AG20443 (cell line): ENCODE results near the gene SPOP.
"Not testable (repeated sequence)": the region's sequence is repeated elsewhere in the genome, so short reads cannot be mapped to it uniquely, and the experiment has no call there.

Source experiments
- DNase-seq: peaks from one replicate; pipeline ENCODE4 v3.0.0; 2012; ENCODE audit warnings: low spot score, mixed read lengths

Gene SPOP

DNA sequence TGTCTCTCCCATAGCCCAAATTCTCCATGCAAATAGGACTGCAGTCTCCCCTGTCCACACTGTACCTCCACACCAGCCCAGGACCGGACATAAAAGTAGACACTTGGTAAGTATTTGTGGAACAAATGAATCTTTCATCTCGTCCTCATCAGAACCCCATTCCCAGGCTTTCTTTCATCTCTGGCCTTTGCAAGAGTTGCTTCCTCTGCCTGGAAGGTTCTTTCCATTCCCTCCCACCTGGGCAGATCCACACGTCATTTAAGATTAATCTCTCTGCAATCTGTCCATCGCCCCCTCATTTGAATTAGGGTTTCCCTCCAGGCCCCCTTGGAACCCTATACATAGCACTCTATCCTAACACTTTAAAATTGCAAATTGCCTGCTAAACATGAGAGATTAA is 106.1 kb downstream of the SPOP start:
- DNase-seq = no peak

DNA sequence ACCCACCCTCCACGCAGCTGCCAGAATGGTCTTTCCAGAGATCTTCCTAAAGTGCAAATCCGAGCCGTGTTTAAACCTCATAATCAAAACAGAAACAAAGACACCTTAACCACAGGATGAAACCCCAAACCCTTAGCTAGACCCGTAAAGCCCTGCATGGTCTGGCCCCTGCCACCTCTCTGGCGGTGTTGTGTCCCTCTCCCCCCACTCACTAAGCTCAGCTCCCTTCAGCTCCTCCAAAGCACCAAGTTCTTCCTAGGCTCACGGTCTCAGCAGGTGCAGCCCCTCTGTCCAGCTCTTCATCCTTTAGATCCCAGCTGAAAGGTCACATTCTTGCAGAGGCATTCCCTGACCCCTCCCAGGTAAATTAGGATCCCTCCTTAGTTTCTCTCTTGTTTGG is 106.6 kb downstream of the SPOP start:
- DNase-seq = no peak

DNA sequence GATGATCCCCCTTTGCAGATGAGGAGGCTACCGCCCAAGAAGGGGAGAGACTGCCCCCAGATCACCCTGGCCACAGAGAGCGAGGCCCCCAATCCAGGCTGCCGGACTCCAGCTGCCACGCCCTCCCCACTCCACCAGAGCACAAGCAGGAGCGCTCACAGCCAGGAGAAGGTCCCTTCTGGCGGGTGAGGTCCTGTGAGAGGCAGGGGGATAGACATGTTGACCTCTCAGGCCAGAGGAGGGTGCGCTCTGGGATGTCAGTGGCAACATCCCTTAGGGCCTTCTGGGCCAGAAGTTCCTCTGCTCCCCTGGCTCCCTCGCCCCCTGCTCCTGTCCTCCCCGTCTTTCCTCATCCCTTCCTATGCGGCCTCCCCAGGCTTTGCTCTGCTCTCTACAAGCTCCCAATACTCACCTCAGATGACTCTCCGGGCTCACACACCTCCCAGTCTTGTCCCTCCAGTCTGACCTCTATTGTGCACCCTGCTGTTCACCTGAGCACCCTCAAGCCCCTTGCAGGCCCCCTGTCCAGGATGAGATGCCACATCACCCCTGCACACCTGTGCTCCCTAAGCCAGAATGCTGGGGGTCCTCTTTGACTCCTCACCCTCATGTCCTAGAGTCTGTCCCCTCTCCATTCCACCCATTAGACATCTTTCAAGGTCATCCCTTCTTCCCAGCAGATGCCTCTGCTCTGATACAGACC is 107.2 kb downstream of the SPOP start:
- DNase-seq = no peak

DNA sequence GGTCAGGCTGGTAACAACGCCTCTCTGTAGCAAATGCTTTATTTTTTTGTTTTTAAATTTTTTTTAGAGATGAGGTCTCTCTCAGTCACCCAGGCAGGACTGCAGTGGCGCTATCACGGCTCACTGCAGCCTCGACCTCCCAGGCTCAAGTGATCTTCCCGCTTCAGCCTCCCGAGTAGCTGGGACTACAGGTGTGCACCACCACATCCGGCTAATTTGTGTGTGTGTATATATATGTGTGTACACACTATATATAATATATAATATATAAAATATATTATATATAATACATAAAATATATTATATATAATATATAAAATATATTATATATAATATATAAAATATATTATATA is 109.2 kb downstream of the SPOP start:
- not testable (repeated sequence) for DNase-seq

DNA sequence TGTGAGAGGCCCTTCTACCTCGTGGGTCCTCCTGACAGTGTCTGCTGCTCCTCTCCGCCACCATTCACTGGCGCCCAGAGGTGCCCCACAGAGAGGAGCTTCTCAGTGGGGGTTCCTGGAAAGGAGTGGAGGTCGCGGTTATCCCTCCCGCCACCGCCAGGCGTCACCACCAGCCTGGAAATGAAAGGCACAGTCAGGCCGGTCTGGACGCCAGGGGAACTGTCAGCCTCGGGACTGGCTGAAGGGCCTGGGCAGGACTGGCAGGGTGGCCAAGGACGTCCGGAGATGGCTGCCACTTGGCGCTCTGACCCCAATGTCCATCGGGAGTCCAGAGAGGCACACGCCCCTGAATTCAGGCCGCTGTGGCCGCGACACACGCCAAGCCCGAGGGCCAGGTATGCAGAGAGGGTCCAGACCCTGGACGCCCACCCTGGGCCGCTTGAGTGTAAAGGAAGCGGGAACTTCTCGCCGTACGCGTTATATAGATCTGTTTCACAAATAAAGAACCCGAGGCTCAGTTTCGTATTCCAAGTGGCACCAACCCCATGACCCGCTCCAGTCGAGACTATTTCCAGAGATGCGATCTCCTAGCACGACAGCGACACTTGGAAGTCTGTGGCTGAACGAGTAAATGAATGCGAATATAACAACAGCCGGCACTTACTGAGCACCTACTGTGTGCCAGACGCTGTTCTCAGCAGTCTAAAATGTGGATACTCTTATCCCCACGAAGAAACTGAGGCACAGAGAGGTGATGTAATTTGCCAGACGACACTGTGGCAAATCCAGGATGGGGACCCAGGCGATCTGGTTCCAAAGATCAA is 109.8 kb downstream of the SPOP start:
- peak; percentile 88 for DNase-seq

DNA sequence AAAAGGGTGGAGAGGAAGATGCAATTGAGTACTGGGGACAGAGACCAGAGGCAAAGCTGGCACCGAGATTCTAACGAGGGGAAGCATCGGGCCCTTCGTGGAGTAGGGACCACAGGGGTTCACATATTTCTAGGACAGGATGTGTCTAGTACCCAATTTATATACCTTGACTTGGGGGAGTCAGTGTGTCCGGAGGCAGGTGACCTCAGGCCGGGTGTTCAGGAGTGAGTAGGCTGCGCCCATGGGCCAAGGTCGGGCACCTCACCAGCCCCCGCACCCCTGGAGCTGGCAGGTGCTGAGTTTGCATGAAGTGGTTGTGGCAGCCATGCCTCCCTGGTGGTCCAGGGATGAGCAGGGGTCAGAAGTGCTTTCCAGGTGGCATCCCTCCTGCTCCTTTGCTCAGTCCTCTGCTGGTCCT is 110.8 kb downstream of the SPOP start:
- DNase-seq = no peak

DNA sequence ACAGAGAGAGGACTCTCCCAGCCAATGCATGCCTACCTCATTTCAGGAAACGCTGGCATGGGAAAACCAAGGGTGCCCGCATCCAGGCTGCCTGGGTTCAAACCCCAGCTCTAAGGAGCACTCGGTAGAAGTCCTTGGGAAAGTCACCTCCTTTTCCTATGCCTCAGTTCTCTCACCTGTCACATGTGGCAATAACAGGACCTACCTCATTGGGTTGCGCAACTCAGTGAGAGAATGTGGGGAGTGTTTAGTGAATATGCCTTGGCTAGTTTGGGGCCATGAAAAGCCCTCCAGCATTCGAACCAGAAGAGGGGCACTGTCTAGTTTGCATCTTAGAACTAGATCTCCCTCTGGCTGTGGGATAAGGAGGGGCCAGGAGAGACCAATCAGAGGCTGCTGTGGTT is 111.2 kb downstream of the SPOP start:
- DNase-seq = no peak

DNA sequence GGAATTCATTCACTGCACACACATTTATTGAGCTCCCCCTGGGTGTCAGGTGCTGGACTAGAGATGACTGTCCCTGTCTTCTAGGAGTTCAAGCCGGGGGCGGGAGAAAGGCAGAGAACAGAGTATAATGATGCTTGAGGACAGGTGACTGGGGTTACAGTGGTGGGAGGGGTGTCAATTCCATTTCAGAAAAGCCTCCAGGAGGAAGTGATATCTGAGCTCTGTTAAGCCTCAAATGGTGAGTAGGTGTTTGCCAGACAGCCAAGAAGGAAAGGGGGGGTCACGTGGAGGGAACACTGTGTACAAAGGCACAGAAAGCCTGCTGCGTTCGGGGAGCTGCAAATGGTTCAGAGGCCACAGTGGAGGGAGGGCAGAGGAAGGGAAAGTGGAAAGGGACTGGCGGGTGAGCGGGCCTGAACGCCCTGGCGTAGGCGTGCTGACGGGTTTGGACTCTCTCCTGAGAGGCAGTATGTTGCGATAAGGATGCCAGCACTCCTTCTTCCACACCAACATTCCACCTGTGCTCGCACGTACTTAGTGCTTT is 111.9 kb downstream of the SPOP start:
- DNase-seq = no peak

DNA sequence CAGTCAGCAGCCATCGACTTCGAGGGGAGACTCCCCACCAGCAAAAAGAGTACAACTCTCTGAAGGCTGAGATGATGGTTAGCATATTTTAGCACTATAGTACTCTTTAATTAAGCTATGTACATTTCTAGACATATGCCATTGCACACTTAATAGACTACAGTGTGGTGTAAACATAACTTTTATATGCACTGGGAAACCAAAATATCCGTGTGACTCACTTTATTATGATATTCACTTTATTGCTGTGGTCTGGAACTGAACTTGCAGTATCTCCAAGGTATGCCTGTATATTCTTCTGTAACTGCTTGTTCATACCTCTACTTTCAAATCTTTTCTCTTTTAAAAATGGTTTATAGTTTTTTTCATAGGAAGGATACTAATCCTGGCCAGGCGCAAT is 113.3 kb downstream of the SPOP start:
- DNase-seq = no peak

DNA sequence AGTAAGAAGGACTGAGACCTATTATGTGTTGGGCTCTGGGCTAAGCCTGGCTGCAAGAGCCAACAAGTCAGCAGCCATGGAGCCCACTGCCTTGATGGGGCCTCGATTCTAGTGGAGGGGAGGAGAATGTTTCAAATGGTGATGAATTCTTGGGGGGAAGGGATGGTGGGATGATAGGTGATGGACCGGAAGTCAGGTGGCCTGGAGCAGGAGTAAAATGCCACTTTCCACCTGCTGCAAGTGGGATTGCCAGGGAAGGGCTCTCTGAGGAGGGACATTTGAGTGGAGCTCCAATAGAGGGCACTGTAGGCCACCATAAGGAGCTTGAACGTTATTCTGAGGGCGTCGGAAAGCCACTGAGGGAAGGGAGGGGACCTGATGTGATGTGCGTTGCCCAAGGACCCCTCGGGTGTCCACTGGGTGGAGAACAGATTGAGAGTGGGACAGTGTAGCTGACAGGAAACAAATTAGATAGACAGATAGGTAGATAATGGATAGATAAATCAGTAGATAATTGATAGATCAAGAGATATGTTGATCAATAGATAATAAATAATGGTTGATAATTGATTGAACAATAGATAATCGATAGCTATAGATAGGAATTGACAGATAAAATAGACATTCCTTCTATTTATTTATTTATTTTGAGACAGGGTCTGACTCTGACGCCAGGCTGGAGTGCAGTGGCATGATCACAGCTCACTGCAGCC is 120.4 kb downstream of the SPOP start:
- DNase-seq = peak; percentile 52

DNA sequence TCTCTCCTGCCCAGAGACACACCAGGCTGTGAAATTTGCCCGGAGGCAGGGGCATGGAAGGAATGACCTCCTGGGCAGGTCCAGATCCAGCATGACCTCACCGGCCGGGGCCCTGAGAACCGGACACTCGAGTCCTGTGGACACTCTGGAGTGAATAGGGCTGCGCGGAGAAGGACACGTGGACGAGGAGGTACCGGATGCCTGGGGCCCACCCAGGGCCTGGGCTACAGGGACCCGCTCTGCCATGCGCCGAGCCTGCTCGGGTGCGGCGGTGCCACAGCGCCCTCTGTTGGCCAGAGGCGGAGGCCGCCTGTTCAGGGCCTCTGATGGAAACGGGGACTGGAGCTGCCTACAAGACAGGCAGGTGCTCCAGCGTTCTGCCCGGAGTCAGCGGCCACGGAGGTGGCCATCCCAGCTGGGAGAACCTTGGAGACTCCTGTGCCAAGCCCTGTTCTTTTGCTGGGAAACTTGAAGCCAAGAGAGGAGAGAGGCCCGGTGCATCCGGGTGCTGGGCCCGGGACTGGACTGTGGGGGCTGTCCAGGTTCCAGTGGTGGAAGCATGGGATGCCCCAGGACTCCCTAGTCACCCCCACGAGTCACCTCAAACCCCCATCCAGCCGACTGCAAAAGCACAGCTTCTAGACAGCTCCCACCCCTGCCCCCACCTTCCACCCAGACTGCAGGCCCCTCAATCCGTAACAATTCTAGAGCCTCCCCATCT is 121.5 kb downstream of the SPOP start:
- peak; percentile 94 for DNase-seq

DNA sequence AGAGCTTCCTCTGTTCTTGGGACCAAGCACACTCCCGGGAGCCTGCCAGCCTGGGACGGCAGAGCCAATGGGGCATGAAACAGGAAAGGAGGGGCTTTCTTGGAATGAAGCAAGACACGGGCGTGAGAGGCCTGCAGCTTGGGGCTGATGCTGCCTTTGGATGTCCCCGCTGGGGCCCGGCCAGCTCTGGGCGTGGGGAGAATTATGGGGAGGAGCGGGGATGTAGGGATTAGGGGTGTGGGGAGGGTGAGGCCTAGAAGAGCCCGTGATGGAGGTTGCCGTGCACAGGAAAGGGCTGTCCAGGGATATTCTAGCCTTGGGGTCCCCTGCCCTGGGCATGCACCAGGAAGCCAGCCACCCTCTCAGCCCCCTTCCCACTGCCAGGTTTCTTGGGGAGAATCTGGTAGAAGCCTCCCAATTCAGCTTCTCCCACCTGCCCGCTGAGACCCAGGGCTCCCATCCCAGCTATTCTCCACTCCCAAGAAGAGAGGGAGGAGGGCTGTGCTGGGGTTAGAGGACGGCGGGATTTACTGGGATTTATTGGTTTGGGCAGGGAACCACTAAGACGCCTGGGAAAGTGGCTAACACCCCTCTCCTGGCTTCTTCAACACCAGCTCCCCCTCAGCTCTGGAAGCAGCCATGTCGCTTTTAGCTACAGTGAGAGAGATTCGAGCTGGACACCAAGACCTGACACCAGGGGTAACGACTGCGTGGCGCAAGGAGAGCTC is 122.2 kb downstream of the SPOP start:
- no peak for DNase-seq

DNA sequence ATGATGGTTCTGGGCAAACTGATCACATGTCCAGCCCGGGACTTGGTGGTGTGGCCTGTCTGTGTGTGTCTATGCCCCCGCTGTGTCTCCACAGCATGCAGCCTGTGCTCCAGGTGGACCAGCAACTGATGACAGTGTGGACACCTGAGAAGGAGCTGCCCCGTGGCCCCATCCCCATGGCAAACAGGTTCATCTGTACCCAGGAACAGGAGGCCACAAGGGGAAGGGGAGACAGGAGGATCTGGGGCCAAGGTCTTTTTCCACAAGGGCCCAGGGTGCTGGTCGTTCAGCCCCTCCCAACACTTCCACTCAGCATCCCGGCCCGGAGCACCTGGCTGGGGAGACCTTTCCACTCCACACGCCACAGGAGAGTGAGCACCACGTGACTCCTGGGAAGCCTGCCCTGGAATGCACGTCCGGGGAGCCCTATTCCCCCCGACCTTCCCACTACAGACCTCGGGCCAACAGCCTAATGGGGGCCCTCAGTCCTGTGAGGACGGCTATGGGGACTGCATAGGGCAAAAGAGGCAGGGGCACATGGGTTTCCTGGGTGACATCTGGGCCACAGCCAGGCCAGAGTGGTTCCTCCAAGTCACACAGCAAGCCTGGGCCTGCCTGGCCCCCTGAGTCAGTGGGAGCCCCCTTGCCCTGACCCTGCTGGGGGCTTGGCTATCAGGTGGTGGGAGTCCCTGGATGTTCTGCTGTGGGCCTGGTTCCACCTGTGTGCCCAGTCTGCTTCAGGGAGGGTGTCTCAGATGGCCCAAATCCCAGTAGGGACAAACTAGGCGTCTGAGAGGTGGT is 123.0 kb downstream of the SPOP start:
- no peak for DNase-seq

DNA sequence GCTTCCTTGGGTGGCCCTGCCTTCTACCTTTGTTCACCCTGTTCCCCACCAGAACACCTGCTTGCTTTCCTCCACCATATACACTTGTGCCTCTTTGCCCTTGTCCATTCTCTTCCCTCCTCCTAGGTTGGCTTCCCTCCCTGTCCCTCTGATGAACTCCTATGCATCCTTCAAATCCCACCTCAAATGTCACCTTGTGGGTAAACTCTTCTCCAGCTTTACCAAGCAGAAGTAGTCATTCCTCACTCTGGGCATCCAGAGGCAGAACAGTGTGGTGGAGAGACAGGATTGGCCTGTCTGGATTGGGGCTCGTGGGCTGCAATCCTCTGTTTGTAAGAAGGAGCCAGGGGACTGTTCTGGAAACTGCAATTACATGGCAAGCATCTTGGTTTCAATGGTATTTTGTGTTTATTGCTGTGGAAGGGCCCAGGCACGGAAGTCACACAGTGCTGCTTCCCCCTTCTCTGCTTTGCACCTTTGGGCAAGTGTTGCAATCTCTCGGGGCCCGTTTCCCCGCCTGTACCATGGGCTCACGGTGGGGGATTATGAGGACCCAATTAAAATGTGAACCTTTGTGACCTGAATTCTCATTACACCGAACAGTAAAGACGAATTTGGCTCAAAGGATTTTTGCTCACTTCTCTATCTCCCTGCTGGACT is 124.1 kb downstream of the SPOP start:
- DNase-seq = no peak

DNA sequence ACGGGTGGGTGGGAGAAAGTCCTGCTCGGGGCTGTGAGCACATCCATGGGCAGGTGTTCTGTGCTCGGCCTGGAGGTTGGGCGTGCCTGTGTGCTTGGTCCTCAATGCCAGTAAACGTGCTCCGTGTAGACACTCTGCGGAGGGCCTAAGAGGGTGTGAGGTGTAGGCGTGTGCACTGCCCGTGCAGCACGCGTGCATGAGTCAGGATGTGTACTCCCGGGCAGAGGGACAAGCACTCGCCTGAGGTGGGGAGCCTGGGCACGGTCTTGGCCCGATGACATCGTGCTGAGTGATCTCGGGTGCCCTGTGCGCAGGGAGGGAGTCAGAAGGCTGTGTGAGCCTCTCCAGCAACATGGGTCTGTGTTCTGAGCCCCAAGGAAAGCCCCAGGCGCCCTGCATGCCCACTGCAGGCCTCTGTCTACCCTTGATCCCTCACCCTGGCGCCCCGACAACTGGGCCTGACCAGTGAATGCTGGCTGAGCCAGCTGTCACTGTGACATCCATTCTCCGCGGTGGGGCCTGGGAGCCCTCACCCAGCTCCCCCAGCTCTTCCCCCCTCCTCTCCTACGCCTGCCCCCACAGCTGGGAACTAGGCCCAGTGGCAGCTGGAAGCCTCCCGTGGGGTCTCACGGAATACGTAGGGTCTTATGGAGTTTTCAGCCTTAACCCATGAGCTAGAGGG is 125.7 kb downstream of the SPOP start:
- DNase-seq = no peak

DNA sequence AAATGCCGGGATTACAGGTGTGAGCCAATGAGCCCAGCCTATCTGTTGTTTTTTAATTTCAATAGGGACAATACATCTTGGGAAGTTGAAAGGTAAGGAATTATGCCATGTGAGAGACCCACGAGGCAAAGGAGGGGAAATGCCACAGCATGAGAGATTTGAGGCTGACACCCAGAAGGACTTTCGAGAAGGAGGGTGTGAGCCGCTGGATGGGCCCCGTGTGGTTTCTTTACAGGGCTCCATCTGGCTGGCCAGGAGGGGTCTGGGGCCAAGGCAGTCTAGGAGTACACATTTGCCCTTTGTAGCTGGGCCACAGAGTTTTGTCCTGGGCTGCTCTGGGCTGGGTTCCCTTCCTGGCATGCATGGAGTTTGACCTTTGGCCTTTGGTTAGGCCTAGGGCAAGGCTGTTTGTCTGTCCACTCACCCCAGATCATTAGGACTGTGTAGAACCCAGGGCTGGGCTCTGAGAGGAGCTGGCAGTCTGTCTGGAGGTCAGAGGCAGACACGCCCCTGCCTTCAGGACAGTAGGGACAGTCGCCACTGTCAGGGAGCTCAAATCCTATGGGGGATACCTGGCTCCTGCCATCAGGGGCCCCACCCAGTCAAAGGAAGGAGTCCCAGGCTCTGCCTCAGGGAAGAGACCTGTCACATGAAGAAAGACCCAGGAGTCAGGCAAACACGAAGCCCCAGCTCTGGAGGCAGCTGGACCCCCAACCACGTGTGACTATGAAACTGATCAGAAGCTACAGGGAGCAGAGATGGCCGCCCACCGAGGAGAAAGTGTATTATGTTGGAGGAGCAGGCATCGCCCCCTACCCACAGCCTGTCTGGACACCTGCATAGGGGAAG is 126.5 kb downstream of the SPOP start:
- no peak for DNase-seq

DNA sequence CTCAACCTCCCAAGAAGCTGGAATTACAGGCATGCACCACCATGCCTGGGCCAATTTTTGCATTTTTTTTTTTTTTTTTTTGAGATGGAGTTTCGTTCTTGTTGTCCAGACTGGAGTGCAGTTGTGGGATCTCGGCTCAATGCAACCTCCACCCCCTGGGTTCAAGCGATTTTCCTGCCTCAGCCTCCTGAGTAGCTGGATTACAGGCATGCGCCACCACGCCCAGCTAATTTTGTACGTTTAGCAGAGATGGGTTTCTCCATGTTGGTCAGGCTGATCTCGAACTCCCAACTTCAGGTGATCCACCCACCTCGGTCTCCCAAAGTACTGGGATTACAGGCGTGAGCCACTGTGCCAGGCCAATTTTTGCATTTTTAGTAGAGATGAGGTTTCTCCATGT is 127.1 kb downstream of the SPOP start:
- DNase-seq = not testable (repeated sequence)
